ENCODE results near the gene TNRC6B.

The TNRC6B gene

DNA sequence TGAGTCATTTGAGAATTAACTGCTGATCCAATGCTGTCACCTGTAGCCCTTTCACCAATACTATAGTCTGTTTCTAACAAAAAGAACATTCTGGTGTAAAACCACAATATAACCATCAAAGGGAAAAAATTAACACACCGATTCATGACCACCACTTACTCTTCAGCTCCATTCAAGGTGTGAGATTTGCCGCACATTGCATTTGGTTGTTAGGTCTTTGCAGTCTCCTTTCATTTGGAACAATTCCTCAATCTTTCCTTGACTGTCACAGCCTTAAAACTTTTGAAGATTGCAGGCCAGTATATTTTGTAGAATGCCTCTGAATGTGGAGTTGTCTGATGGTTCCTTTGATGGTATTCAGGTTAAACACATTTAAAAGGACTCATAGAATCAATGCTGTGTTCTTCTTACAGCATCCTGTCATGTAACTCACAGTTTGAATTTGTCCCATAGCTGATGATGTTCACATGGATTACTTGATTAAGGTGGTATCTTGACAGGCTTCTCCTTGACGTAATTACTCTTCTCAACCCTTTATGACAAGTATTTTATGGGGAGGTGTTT lies 63.6 kb downstream of the TNRC6B start:
- TF ChIP-seq CTCF (conservative IDR thresholded peaks at IDR 0.05; ENCODE audit: low read length), result no peak
- DNase-seq (ENCODE audit: low read depth), result no peak
- no peak overlapping the region for H3K4me3 ChIP-seq (ENCODE audit: low read length)

DNA sequence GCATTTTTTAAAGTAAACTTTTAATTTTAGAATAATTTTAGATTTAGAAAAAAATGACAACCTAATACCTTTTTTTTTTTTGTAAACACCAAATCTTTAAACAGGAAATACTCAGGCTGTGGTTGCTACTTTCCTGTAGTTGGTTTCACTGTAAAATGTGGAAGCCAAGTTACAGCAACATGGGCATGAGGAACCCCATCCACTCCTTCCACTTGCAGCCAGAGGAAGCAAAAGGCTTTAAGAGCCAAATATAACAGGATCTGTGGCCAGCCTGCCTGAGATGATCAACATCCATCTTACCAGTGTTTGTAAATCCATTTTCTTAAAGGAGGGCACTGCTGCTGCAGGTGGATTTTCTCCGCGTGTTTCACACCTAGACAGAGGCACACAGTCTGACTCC lies 66.2 kb downstream of the TNRC6B start:
- no peak for TF ChIP-seq CTCF (conservative IDR thresholded peaks at IDR 0.05; ENCODE audit: low read length)
- DNase-seq (ENCODE audit: low read depth), result no peak

GRCh38 chr22:40244586-40244985 lies 66.9 kb downstream of the TNRC6B start:
- no peak for TF ChIP-seq CTCF (conservative IDR thresholded peaks at IDR 0.05; ENCODE audit: low read length)
- DNase-seq (ENCODE audit: low read depth), result no peak

More for the DNA sequence above, 66.2 kb downstream of the TNRC6B start:
- no peak overlapping the region for H3K4me3 ChIP-seq (ENCODE audit: low read length)

GRCh38 chr22:40247976-40248375 lies 70.3 kb downstream of the TNRC6B start:
- no peak overlapping the region for H3K4me3 ChIP-seq (ENCODE audit: low read length)
- no peak for DNase-seq (ENCODE audit: low read depth)
- TF ChIP-seq CTCF (conservative IDR thresholded peaks at IDR 0.05; ENCODE audit: low read length), result no peak

More at GRCh38 chr22:40244586-40244985, 66.9 kb downstream of the TNRC6B start:
- no peak overlapping the region for H3K4me3 ChIP-seq (ENCODE audit: low read length)

DNA sequence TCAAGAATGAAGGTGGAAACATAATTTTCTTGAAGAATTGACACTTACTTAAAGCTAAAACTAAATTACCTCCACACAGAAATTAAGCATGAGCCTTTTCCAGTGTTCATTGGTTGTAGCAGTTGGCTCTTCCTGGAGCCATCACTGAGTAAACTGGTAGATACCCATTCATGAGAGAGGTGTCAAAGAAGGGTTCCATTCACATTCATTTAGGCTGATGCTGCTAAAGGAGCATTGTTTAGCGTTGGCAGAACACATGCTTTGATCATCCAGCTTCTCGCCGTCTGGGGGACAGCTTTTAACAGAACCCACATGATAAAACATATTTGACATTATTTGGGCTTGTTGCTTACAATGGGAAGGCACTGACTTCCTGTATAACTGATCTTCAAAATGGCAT lies 71.6 kb downstream of the TNRC6B start:
- DNase-seq (ENCODE audit: low read depth), result no peak
- no peak for TF ChIP-seq CTCF (conservative IDR thresholded peaks at IDR 0.05; ENCODE audit: low read length)
- no peak overlapping the region for H3K4me3 ChIP-seq (ENCODE audit: low read length)

GRCh38 chr22:40250608-40251007 lies 72.9 kb downstream of the TNRC6B start:
- no peak for TF ChIP-seq CTCF (conservative IDR thresholded peaks at IDR 0.05; ENCODE audit: low read length)
- no peak for DNase-seq (ENCODE audit: low read depth)
- H3K4me3 ChIP-seq (ENCODE audit: low read length), result no peak overlapping the region

- no peak for TF ChIP-seq CTCF (conservative IDR thresholded peaks at IDR 0.05; ENCODE audit: low read length)
- no peak overlapping the region for H3K4me3 ChIP-seq (ENCODE audit: low read length)
- no peak for DNase-seq (ENCODE audit: low read depth)
Measured at GRCh38 chr22:40251106-40251505, 73.4 kb downstream of the TNRC6B start.
